HepG2 (cell line): ENCODE results near the gene FAM83C. TPM values are rescaled to one million over a fixed set of nuclear protein-coding genes. Genes with fewer than 3 reads are reported as not detected.

Experiments
- ATAD3A ChIP-seq: sonication (generic); formaldehyde crosslinking; IDR thresholded peaks from 2 replicates; pipeline ENCODE4 v1.4.0; 2020; ENCODE audit warnings: missing genetic modification reagents
- BRD4 ChIP-seq: sonication (generic); formaldehyde crosslinking; IDR thresholded peaks from 2 replicates; pipeline ENCODE4 v1.4.0; 2020; ENCODE audit warnings: missing genetic modification reagents
- DNMT3B ChIP-seq: conservative IDR thresholded peaks from 2 replicates; pipeline ENCODE4 v1.6.1; 2016; ENCODE audit warnings: missing biosample characterization, control low read depth
- IRF2 ChIP-seq: IDR thresholded peaks from 2 replicates; pipeline ENCODE4 v1.6.1; 2018; ENCODE audit warnings: missing genetic modification reagents, missing compliant biosample characterization
- KLF16 ChIP-seq, 2 experiments: sonication (generic) in 1 of 2; formaldehyde crosslinking in 1 of 2; IDR thresholded peaks; 2 replicates each; pipeline versions ENCODE4 v1.6.1 to v1.8.0; 2016 to 2023; ENCODE audit warnings: missing genetic modification reagents in 2 of 2, missing compliant biosample characterization in 1 of 2
- SPEN ChIP-seq: sonication (generic); formaldehyde crosslinking; IDR thresholded peaks from 2 replicates; pipeline ENCODE4 v1.5.1; 2020; ENCODE audit warnings: low read depth, mild to moderate bottlenecking, missing genetic modification reagents
- SRY ChIP-seq: sonication (generic); formaldehyde crosslinking; IDR thresholded peaks from 2 replicates; pipeline ENCODE4 v1.8.0; 2022; ENCODE audit warnings: mild to moderate bottlenecking, missing genetic modification reagents
- TARDBP ChIP-seq: sonication (generic); formaldehyde crosslinking; IDR thresholded peaks from 2 replicates; pipeline ENCODE4 v1.8.0; 2022; ENCODE audit warnings: mild to moderate bottlenecking, missing genetic modification reagents
- ZFY ChIP-seq: sonication (generic); formaldehyde crosslinking; IDR thresholded peaks from 2 replicates; pipeline ENCODE4 v1.4.0; 2020; ENCODE audit warnings: missing genetic modification reagents
- ZNF3 ChIP-seq: IDR thresholded peaks from 2 replicates; pipeline ENCODE4 v1.7.0; 2017; ENCODE audit warnings: inconsistent platforms
- ZNF552 ChIP-seq: sonication (generic); formaldehyde crosslinking; IDR thresholded peaks from 2 replicates; pipeline ENCODE4 v1.9.0; 2022; ENCODE audit warnings: missing genetic modification reagents, mild to moderate bottlenecking, borderline replicate concordance
- ZNF614 ChIP-seq: IDR thresholded peaks from 2 replicates; pipeline ENCODE4 v1.6.1; 2018; ENCODE audit warnings: missing biosample characterization, missing genetic modification reagents, inconsistent platforms, borderline replicate concordance
- ZNF788 ChIP-seq: sonication (generic); formaldehyde crosslinking; IDR thresholded peaks from 2 replicates; pipeline ENCODE4 v1.5.0; 2020; ENCODE audit warnings: mild to moderate bottlenecking, missing genetic modification reagents, borderline replicate concordance
- ZNF792 ChIP-seq: IDR thresholded peaks from 2 replicates; pipeline ENCODE4 v1.6.1; 2016
- polyA plus RNA-seq, 8 experiments: library from polyadenylated mRNA; depleted of rRNA in 3 of 8; stranded (reverse) in 7 of 8; unstranded in 1 of 8; fragments of >200 nt; fragmentation: Illumina TruSeq in 4 of 8; extraction: Trizol in 4 of 8; gene quantifications; 2 replicates each; pipeline versions ENCODE4 v1.2.1 to v1.2.3, GENCODE V29; 2011 to 2016; ENCODE audit warnings: low read depth in 4 of 8, missing spikeins in 1 of 8, mixed read lengths in 1 of 8; ENCODE audit not compliant: insufficient read depth in 1 of 8
- total RNA-seq, 5 experiments: library from RNA; depleted of rRNA; stranded (reverse); fragments of >200 nt; fragmentation: Illumina TruSeq; extraction: Trizol; gene quantifications; 2 replicates each; pipeline ENCODE4 v1.2.3, GENCODE V29; 2016; ENCODE audit warnings: low read depth in 1 of 5
- TF ChIP-seq, protein P1 (sequence below): sonication (generic); formaldehyde crosslinking; IDR thresholded peaks from 2 replicates; pipeline ENCODE4 v1.8.1; 2023; ENCODE audit warnings: mild to moderate bottlenecking, moderate library complexity, missing genetic modification reagents
- TF ChIP-seq, protein P2 (sequence below): IDR thresholded peaks from 2 replicates; pipeline ENCODE4 v1.6.1; 2016; ENCODE audit warnings: low read depth
- TF ChIP-seq, protein P3 (sequence below): sonication (generic); formaldehyde crosslinking; IDR thresholded peaks from 2 replicates; pipeline ENCODE4 v1.5.0; 2020; ENCODE audit warnings: mild to moderate bottlenecking, missing genetic modification reagents, borderline replicate concordance
- TF ChIP-seq, protein P4 (sequence below): sonication (generic); formaldehyde crosslinking; IDR thresholded peaks from 2 replicates; pipeline ENCODE4 v1.9.0; 2022; ENCODE audit warnings: low read depth, missing genetic modification reagents
- TF ChIP-seq, protein P5 (sequence below): sonication (generic); formaldehyde crosslinking; IDR thresholded peaks from 2 replicates; pipeline ENCODE4 v1.4.0; 2020; ENCODE audit warnings: mild to moderate bottlenecking, missing genetic modification reagents

FAM83C gene
- total and polyA plus RNA-seq, 2 of the 13 experiments (the other 11 are each of a cell fraction or from before 2014, with no cell fraction given), result 0.04 TPM; not detected in 1

DNA sequence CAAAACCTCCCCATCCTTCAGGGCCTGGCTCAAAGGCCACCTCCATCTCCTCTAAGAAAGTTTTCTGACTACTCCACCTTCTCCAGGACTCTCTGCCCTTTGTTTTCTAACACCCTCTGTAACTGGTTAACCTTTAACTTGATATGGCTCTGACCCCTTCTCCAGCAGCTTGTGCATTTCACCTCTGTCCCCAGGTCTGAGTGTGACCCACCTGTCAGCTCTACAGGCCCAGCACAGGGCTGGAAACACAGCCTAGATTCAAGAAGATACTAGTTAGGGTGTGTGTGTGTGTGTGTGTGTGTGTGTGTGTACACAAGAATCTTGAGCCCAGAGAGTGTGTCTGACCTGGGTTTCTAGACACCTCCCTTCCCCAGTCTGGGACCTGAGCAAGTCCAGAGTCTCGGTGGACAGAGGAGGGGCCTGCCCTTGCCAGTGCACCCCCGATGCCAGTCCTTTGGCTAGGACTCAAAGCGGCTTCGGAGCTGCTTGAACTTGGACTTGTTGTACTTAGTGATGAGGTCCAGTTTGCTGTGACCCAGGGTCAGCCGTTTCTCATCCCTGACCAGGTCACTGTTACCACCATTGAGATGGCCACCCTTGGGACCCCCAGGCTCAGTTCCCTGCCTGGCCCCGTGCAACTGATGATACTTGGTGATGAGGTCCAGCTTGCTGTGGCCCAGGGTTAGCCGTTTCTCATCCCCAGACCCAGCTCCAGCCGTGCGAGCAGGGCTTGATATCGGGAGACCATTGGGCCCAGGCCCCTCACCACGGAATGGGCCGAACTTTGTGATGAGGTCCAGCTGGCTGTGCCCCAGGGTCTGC is 5.9 kb downstream of the FAM83C start (continued):
- TF ChIP-seq ATAD3A (CRISPR knock-in tag) (no peak), ZFY (peak; percentile 64), ZNF792 (CRISPR knock-in tag) (peak; percentile 80; the same call in 1 of the 2 replicates), TARDBP (CRISPR knock-in tag) (peak; percentile 68; the same call in 1 of the 2 replicates), BRD4 (CRISPR knock-in tag) (0 out of 2 replicates have a peak, but pooled peaks have one; percentile 20), SRY (peak; percentile 39; the same call in 1 of the 2 replicates), KLF16 (CRISPR knock-in tag; IDR thresholded peaks at IDR 0.05) (peak in 1 of 2 experiments; percentile 2; a peak in 1 of 4 replicates), ZNF614 (peak; percentile 56; the same call in 1 of the 2 replicates), ZNF3 (CRISPR knock-in tag) (0 out of 2 replicates have a peak, but pooled peaks have one; percentile 22), ZNF552 (CRISPR knock-in tag) (peak; percentile 22; the same call in 1 of the 2 replicates), DNMT3B (CRISPR knock-in tag) (peak; percentile 70), SPEN (CRISPR knock-in tag) (peak; percentile 67), IRF2 (CRISPR knock-in tag) (0 out of 2 replicates have a peak, but pooled peaks have one; percentile 20), ZNF788 (CRISPR knock-in tag) (peak; percentile 84; the same call in 1 of the 2 replicates)
- TF ChIP-seq, protein P1, sequence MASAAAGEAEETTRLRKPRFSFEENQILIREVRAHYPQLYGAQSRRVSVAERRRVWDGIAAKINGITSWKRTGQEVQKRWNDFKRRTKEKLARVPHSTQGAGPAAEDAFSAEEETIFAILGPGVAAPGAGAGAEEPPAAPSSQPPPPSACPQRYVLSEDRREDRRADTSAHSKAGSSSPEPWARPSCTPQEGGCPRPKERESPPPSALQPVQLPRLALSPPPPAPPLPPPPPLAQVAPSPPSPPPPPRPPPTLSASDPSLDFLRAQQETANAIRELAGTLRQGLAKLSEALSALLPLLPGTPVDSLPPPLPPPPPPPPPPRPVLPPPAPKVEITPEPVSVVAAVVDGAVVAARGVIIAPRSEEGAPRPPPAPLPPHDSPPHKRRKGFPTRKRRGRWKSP (CRISPR knock-in tag), result 0 out of 2 replicates have a peak, but pooled peaks have one; percentile 26
- TF ChIP-seq, protein P2, sequence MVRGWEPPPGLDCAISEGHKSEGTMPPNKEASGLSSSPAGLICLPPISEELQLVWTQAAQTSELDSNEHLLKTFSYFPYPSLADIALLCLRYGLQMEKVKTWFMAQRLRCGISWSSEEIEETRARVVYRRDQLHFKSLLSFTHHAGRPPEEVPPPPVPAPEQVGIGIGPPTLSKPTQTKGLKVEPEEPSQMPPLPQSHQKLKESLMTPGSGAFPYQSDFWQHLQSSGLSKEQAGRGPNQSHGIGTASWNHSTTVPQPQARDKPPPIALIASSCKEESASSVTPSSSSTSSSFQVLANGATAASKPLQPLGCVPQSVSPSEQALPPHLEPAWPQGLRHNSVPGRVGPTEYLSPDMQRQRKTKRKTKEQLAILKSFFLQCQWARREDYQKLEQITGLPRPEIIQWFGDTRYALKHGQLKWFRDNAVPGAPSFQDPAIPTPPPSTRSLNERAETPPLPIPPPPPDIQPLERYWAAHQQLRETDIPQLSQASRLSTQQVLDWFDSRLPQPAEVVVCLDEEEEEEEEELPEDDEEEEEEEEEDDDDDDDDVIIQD, result peak; percentile 31; the same call in 1 of the 2 replicates
- TF ChIP-seq, protein P3, sequence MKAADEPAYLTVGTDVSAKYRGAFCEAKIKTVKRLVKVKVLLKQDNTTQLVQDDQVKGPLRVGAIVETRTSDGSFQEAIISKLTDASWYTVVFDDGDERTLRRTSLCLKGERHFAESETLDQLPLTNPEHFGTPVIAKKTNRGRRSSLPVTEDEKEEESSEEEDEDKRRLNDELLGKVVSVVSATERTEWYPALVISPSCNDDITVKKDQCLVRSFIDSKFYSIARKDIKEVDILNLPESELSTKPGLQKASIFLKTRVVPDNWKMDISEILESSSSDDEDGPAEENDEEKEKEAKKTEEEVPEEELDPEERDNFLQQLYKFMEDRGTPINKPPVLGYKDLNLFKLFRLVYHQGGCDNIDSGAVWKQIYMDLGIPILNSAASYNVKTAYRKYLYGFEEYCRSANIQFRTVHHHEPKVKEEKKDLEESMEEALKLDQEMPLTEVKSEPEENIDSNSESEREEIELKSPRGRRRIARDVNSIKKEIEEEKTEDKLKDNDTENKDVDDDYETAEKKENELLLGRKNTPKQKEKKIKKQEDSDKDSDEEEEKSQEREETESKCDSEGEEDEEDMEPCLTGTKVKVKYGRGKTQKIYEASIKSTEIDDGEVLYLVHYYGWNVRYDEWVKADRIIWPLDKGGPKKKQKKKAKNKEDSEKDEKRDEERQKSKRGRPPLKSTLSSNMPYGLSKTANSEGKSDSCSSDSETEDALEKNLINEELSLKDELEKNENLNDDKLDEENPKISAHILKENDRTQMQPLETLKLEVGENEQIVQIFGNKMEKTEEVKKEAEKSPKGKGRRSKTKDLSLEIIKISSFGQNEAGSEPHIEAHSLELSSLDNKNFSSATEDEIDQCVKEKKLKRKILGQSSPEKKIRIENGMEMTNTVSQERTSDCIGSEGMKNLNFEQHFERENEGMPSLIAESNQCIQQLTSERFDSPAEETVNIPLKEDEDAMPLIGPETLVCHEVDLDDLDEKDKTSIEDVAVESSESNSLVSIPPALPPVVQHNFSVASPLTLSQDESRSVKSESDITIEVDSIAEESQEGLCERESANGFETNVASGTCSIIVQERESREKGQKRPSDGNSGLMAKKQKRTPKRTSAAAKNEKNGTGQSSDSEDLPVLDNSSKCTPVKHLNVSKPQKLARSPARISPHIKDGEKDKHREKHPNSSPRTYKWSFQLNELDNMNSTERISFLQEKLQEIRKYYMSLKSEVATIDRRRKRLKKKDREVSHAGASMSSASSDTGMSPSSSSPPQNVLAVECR (CRISPR knock-in tag), result peak; percentile 85; the same call in 1 of the 2 replicates
- TF ChIP-seq, protein P4, sequence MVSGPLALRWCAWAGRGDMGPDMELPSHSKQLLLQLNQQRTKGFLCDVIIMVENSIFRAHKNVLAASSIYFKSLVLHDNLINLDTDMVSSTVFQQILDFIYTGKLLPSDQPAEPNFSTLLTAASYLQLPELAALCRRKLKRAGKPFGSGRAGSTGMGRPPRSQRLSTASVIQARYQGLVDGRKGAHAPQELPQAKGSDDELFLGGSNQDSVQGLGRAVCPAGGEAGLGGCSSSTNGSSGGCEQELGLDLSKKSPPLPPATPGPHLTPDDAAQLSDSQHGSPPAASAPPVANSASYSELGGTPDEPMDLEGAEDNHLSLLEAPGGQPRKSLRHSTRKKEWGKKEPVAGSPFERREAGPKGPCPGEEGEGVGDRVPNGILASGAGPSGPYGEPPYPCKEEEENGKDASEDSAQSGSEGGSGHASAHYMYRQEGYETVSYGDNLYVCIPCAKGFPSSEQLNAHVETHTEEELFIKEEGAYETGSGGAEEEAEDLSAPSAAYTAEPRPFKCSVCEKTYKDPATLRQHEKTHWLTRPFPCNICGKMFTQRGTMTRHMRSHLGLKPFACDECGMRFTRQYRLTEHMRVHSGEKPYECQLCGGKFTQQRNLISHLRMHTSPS, result peak; percentile 80
- TF ChIP-seq, protein P5, sequence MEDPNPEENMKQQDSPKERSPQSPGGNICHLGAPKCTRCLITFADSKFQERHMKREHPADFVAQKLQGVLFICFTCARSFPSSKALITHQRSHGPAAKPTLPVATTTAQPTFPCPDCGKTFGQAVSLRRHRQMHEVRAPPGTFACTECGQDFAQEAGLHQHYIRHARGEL (CRISPR knock-in tag), result no peak
